Suprapubic skin (tissue), 4 donors: ENCODE measurements around the gene BNC2. TPM values are rescaled to one million over a fixed set of nuclear protein-coding genes. Genes with fewer than 3 reads are reported as not detected.

Source experiments
- DNase-seq, 2 donors: peaks; one replicate each; pipeline ENCODE4 v3.0.0-alpha.2; 2019; ENCODE audit warnings: low spot score in 2 of 2
- H3K27ac ChIP-seq: fragments of 200-600 bp; sonication (generic); one replicate; pipeline ENCODE4 v1.5.1; 2019
- H3K27me3 ChIP-seq: fragments of 200-600 bp; sonication (generic); one replicate; pipeline ENCODE4 v1.5.1; 2019
- H3K36me3 ChIP-seq: fragments of 200-600 bp; sonication (generic); one replicate; pipeline ENCODE4 v1.5.1; 2019
- H3K4me1 ChIP-seq: fragments of 200-600 bp; sonication (generic); one replicate; pipeline ENCODE4 v1.5.1; 2019
- H3K4me3 ChIP-seq: fragments of 200-600 bp; sonication (generic); one replicate; pipeline ENCODE4 v1.5.1; 2019; ENCODE audit warnings: mild to moderate bottlenecking
- H3K9me3 ChIP-seq: fragments of 200-600 bp; sonication (generic); one replicate; pipeline ENCODE4 v1.5.1; 2019
- CTCF ChIP-seq, 2 donors: fragments of 200-600 bp in 1 of 2; fragments of 450-650 bp in 1 of 2; sonication (generic) in 1 of 2; IDR thresholded peaks; one replicate each; pipeline ENCODE4 v1.5.1; 2016 to 2019; ENCODE audit warnings: antibody characterized with exemption in 2 of 2, mild to moderate bottlenecking in 1 of 2, moderate library complexity in 1 of 2
- EP300 ChIP-seq: sonication (generic); formaldehyde crosslinking; IDR thresholded peaks from one replicate; pipeline ENCODE4 v1.6.1; 2017; ENCODE audit warnings: antibody characterized with exemption
- POLR2A ChIP-seq, 2 donors: fragments of 450-650 bp; IDR thresholded peaks; one replicate each; pipeline ENCODE4 v1.6.1; 2017; ENCODE audit warnings: antibody characterized with exemption in 2 of 2, mild to moderate bottlenecking in 2 of 2, moderate library complexity in 2 of 2
- POLR2AphosphoS5 ChIP-seq, 3 donors: sonication (generic); formaldehyde crosslinking; IDR thresholded peaks; one replicate each; pipeline ENCODE4 v1.6.1; 2017; ENCODE audit warnings: antibody characterized with exemption in 3 of 3
- WGBS: methylation state at CpG from one replicate; pipeline ENCODE4 v1.1.5; 2018; 5-methylcytosine and 5-hydroxymethylcytosine counted together
- total RNA-seq, 4 donors: library from RNA; depleted of rRNA; stranded (reverse); fragments of >200 nt; gene quantifications; one replicate each; pipeline ENCODE4 v1.1.0, GENCODE V29; 2016

BNC2 gene
- total RNA-seq, 4 donors from 2014 or later = 6.5 to 12.3 (median 8.9) TPM

- TF ChIP-seq POLR2AphosphoS5 (IDR thresholded peaks at IDR 0.05) (no peak), EP300 (no peak), CTCF (IDR thresholded peaks at IDR 0.05) (no peak), POLR2A (IDR thresholded peaks at IDR 0.05) (no peak)
- no peak overlapping the region for H3K27ac ChIP-seq
- 69% methylated on average over 2 of the region's 2 CpGs for WGBS
- no peak for DNase-seq
- no peaks in the 10 kb centered on the region for H3K9me3 ChIP-seq
- H3K4me3 ChIP-seq = no peak overlapping the region
- no peaks in the 10 kb centered on the region for H3K27me3 ChIP-seq
- no peaks in the 10 kb centered on the region for H3K36me3 ChIP-seq
- H3K4me1 ChIP-seq = no peaks in the 10 kb centered on the region
Observed at GRCh38 chr9:16579872-16580432, 290.5 kb downstream of the BNC2 start.

- TF ChIP-seq CTCF (IDR thresholded peaks at IDR 0.05) = no peak
- TF ChIP-seq POLR2A (IDR thresholded peaks at IDR 0.05) = no peak
- TF ChIP-seq POLR2AphosphoS5 (IDR thresholded peaks at IDR 0.05) = no peak
- no peak for TF ChIP-seq EP300
- WGBS = 71% methylated on average over 3 of the region's 3 CpGs
- H3K4me3 ChIP-seq = no peak overlapping the region
Observed at GRCh38 chr9:16575986-16576245, 294.6 kb downstream of the BNC2 start.

DNA sequence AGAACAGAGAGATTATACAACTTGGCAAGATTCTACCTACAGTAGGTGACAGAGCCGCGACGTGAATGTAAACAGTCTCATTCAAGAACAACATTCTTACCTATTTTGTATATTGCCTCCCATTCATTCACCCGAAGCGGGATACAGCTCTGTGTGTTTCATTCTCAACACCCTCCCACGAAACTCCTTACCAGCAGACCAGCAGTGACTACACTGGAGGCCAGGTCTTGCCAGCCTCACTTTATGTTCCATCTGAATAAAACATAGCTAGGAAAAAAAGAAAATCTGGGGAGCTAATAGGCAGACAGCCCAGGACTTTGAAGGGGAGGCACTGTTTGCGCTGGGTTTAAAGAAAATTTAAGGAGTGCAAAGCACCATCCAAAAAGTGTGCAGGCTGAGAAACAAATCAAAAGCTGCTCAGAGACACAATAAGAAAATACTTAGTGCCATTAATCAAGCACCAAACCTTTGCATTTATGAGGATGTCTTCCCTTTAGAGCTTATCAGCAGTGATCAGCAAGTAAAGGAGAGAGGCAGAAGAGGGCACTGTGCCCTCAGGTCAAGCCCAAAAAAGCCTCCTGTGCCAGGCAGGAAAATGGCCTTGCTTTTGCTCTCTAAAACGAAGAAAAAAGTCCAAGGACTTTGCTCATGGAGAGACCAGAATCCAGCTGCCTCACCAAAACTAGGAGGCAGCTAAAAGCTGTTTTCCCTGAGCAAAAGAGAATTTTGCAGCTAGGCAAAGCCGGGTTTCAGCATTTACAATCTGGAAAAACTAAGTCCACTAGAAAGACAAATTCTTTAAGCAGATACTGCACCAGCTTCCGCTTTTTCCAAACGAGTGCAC is 295.1 kb downstream of the BNC2 start:
- TF ChIP-seq EP300 (no peak), CTCF (IDR thresholded peaks at IDR 0.05) (no peak), POLR2A (IDR thresholded peaks at IDR 0.05) (no peak)
- Histone ChIP-seq H3K27me3 (no peaks in the 10 kb centered on the region), H3K9me3 (no peaks in the 10 kb centered on the region), H3K4me1 (no peaks in the 10 kb centered on the region), H3K4me3 (no peak overlapping the region), H3K36me3 (no peaks in the 10 kb centered on the region), H3K27ac (no peak overlapping the region)
- DNase-seq = no peak
- WGBS = 70% methylated on average over 11 of the region's 11 CpGs

More at GRCh38 chr9:16575986-16576245, 294.6 kb downstream of the BNC2 start:
- H3K4me1 ChIP-seq = no peaks in the 10 kb centered on the region
- no peaks in the 10 kb centered on the region for H3K36me3 ChIP-seq
- no peak for DNase-seq
- H3K27me3 ChIP-seq = no peaks in the 10 kb centered on the region
- H3K9me3 ChIP-seq = no peaks in the 10 kb centered on the region
- H3K27ac ChIP-seq = no peak overlapping the region

- H3K27me3 ChIP-seq = no peaks in the 10 kb centered on the region
- whole genome bisulfite sequencing = 56% methylated on average over 5 of the region's 5 CpGs
- no peak for DNase-seq
- no peaks in the 10 kb centered on the region for H3K36me3 ChIP-seq
- H3K4me3 ChIP-seq = no peak overlapping the region
- no peaks in the 10 kb centered on the region for H3K9me3 ChIP-seq
- H3K4me1 ChIP-seq = no peaks in the 10 kb centered on the region
- TF ChIP-seq POLR2AphosphoS5 (IDR thresholded peaks at IDR 0.05) = no peak
- no peak for TF ChIP-seq POLR2A (IDR thresholded peaks at IDR 0.05)
- TF ChIP-seq EP300 = no peak
- TF ChIP-seq CTCF (IDR thresholded peaks at IDR 0.05) = no peak
- H3K27ac ChIP-seq = no peak overlapping the region
Observed at GRCh38 chr9:16572005-16572734, 298.3 kb downstream of the BNC2 start.
